Karpas-422 (cell line): ENCODE results near the gene S1PR1. TPM values are rescaled to one million over a fixed set of nuclear protein-coding genes. Genes with fewer than 3 reads are reported as not detected.

Source experiments
- DNase-seq: peaks from one replicate; pipeline ENCODE4 v3.0.0-alpha.2; 2015
- H2AFZ ChIP-seq: fragments of 200-600 bp; sonication (generic); 2 replicates; pipeline ENCODE4 v1.6.1; 2014; ENCODE audit warnings: antibody characterized with exemption, low read length, mixed read lengths
- H3K27ac ChIP-seq: fragments of 200-600 bp; sonication (generic); 2 replicates; pipeline ENCODE4 v1.5.1; 2014; ENCODE audit warnings: mild to moderate bottlenecking, low read length, moderate library complexity
- H3K27me3 ChIP-seq: fragments of 200-600 bp; sonication (generic); 2 replicates; pipeline ENCODE4 v1.6.1; 2014; ENCODE audit warnings: low read length, mixed read lengths
- H3K36me3 ChIP-seq: fragments of 200-600 bp; sonication (generic); 2 replicates; pipeline ENCODE4 v1.6.1; 2014; ENCODE audit warnings: low read length, mixed read lengths; ENCODE audit not compliant: insufficient read depth
- H3K4me1 ChIP-seq: fragments of 200-600 bp; sonication (generic); 2 replicates; pipeline ENCODE4 v1.6.1; 2014; ENCODE audit warnings: mild to moderate bottlenecking, low read length, mixed read lengths
- H3K4me2 ChIP-seq: fragments of 200-600 bp; sonication (generic); 2 replicates; pipeline ENCODE4 v1.6.1; 2014; ENCODE audit warnings: low read length, low read depth, mild to moderate bottlenecking; ENCODE audit not compliant: poor library complexity, severe bottlenecking
- H3K4me3 ChIP-seq: fragments of 200-600 bp; sonication (generic); 2 replicates; pipeline ENCODE4 v1.5.1; 2014; ENCODE audit warnings: mild to moderate bottlenecking, antibody characterized with exemption, low read length, mixed read lengths
- H3K79me2 ChIP-seq: fragments of 200-600 bp; sonication (generic); 2 replicates; pipeline ENCODE4 v1.6.1; 2014; ENCODE audit warnings: mild to moderate bottlenecking, low read length, mixed read lengths
- H3K9ac ChIP-seq: fragments of 200-600 bp; sonication (generic); 2 replicates; pipeline ENCODE4 v1.6.0; 2014; ENCODE audit warnings: low read length
- H3K9me2 ChIP-seq: fragments of 200-600 bp; sonication (generic), shearing (Covaris generic); replicated peaks from 2 replicates; pipeline ENCODE4 v1.6.0; 2014; ENCODE audit warnings: mild to moderate bottlenecking, low read length, moderate library complexity; ENCODE audit not compliant: insufficient read depth
- H3K9me3 ChIP-seq: fragments of 300-700, 200-600 bp; sonication (generic); 2 replicates; pipeline ENCODE4 v1.6.1; 2014; ENCODE audit warnings: low read length, mixed read lengths
- H4K20me1 ChIP-seq: fragments of 200-600 bp; sonication (generic); 2 replicates; pipeline ENCODE4 v1.6.1; 2014; ENCODE audit warnings: mild to moderate bottlenecking, antibody characterized with exemption, low read length, low read depth; ENCODE audit not compliant: insufficient read depth
- total RNA-seq: library from RNA; depleted of rRNA; stranded (reverse); fragments of >200 nt; shearing (Covaris generic); gene quantifications from 2 replicates; pipeline ENCODE4 v1.2.3, GENCODE V29; 2014; ENCODE audit warnings: low replicate concordance

The S1PR1 gene
- total RNA-seq, 1 experiment from 2014 or later = not detected

GRCh38 chr1:101244842-101245241 lies 8.0 kb downstream of the S1PR1 start:
- Histone ChIP-seq H3K9me2 (no peaks in the 10 kb centered on the region), H3K27ac (no peak overlapping the region), H2AFZ (no peak overlapping the region), H3K9me3 (no peaks in the 10 kb centered on the region), H3K4me1 (peaks cover 35% of the 10 kb centered on the region), H3K79me2 (no peaks in the 10 kb centered on the region), H3K36me3 (no peaks in the 10 kb centered on the region), H3K4me2 (no peak overlapping the region), H4K20me1 (0 out of 2 replicates have a peak, but pooled peaks cover 5% of the 10 kb centered on the region), H3K27me3 (no peaks in the 10 kb centered on the region), H3K9ac (no peak overlapping the region), H3K4me3 (no peak overlapping the region)
- no peak for DNase-seq

DNA sequence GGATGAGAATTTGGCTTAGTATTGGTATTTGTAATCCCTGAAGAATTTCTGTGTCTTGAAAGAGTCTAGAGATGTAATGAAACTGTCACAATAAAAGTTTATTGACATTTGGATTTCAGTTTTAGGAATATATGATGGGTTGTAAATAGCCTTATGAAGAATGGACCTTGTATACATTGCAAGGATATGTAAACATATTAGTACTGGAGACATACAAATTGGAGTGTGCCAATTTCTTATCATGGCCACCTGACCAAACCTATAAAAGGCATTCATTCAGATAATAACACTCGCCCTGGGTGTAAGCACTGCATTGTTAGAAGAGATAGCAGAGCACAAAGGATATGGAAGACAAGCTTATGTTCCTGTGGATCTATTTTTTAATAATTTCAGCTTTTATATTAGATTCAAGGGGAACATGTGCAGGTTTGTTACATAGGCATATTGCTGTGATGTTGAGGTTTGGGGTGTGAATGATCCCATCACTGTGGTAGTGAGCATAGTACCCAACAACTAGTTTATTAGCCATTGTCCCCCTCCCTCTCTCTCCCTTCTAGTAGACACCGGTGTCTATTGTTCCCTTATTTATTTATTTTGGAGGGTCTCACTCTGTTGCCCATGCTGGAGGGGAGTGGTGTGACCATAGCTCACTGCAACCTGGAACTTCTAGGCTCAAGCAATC lies 8.6 kb downstream of the S1PR1 start:
- Histone ChIP-seq H3K9me2 (no peaks in the 10 kb centered on the region), H4K20me1 (0 out of 2 replicates have a peak, but pooled peaks cover 5% of the 10 kb centered on the region), H3K4me1 (peaks cover 40% of the 10 kb centered on the region), H2AFZ (no peak overlapping the region), H3K27ac (no peak overlapping the region), H3K36me3 (no peaks in the 10 kb centered on the region), H3K9ac (no peak overlapping the region), H3K79me2 (no peaks in the 10 kb centered on the region), H3K4me2 (no peak overlapping the region), H3K27me3 (no peaks in the 10 kb centered on the region), H3K4me3 (no peak overlapping the region), H3K9me3 (no peaks in the 10 kb centered on the region)
- DNase-seq = no peak

DNA sequence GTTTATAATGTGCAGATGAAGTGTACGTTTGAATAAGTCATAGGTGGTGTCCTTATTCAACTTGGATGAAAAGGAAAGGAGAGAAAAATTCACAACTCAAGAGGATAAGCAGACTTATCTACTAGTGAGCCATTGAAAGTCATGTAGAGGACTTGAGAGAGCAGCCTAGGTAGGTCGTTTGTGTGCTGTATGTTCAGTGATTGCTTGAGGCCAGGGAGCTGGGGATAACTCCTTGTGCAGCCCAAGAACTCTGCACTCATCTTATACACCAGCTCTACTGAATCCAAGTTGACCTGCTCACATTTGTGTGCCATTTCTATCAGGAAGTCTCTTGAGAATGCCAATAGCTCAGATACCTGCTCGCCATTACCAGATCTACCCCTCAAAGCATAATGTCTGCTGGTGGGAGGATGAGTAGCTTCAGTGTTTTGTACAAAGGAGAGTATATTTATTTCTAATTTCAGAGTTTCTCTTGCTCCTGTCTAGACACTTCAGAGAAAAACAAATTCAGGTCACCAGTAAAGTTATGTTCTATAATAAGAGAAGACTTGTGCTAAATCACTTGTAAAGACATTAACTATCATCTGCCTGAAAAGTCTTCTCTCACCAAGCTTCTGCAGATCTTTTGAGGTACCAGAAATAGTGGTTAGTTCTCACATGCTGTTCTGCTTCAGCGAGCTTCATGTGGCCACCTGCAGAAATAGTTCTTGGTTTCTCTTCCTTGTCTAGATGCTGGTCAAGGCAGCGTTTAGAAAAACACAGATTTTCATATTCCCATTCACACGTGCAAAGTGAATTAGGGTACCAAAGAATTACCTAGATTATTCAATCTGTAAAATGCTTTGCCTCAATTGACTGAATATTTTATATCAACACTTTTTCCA lies 10.8 kb downstream of the S1PR1 start:
- 0 out of 2 replicates have a peak, but pooled peaks cover 5% of the 10 kb centered on the region for H4K20me1 ChIP-seq
- no peaks in the 10 kb centered on the region for H3K36me3 ChIP-seq
- no peaks in the 10 kb centered on the region for H3K9me3 ChIP-seq
- peak overlapping the region; percentile 52 for H3K4me2 ChIP-seq
- H2AFZ ChIP-seq = no peak overlapping the region
- no peaks in the 10 kb centered on the region for H3K27me3 ChIP-seq
- no peaks in the 10 kb centered on the region for H3K9me2 ChIP-seq
- H3K79me2 ChIP-seq = no peaks in the 10 kb centered on the region
- no peak overlapping the region for H3K9ac ChIP-seq
- peak; percentile 94 for DNase-seq
- H3K27ac ChIP-seq = peak overlapping the region; percentile 12; the same call in 1 of the 2 replicates
- peak overlapping the region; percentile 10; the same call in 1 of the 2 replicates for H3K4me3 ChIP-seq
- peaks cover 49% of the 10 kb centered on the region for H3K4me1 ChIP-seq

DNA sequence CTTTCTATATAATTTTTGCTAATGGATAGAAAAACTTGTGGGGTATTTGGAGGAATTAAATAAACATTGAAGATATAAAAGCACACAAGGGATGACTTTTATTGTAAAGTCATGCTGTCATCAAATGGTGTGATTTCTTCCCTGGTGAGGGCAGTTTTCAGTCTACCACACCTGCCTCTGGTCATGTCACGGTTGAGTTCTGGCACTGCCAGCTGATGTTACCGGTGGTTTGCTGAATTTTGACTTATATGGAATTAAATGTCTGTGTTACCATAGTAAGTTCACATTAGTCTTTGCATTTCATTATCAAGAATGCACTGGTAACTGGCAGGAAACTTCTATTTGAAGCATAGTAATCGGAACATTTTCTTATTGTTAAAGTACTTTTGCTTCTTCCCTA lies 13.4 kb downstream of the S1PR1 start:
- Histone ChIP-seq H3K4me1 (peaks cover 49% of the 10 kb centered on the region), H3K9me2 (no peaks in the 10 kb centered on the region), H3K36me3 (no peaks in the 10 kb centered on the region), H3K9ac (no peak overlapping the region), H3K79me2 (no peaks in the 10 kb centered on the region), H3K9me3 (no peaks in the 10 kb centered on the region), H3K27me3 (no peaks in the 10 kb centered on the region), H2AFZ (no peak overlapping the region), H3K4me3 (no peak overlapping the region), H3K4me2 (peak overlapping the region; percentile 46), H4K20me1 (0 out of 2 replicates have a peak, but pooled peaks cover 5% of the 10 kb centered on the region), H3K27ac (no peak overlapping the region)
- peak; percentile 53 for DNase-seq

DNA sequence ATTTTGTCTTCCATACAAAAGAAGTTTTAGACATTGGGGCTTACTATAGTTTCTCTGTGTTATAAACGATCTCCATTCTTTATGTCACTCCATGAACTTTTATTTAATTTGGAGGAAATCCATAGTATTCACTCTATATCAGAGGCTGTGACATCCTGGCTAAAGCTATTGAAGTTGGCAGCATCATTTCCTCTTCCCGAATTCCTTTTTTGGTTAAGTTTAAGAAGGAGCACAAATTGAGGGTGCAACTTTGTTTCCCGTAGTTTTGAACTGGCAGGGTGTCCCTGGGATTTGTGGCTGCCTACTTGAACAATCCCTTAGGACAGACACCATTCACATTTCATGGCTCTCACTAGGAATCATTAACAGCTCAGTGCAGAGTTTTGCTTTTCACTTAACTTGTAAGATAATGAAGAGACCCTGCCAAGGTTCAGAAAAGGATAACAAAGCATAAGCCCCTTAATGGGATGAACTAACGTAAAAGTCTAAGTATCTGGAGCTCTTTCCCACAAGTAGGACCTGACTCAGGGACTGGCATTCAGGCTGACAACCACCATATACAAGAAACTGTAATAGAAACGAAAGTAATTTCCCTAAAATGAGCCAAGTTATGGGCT lies 13.9 kb downstream of the S1PR1 start:
- H3K27ac ChIP-seq = no peak overlapping the region
- no peak for DNase-seq
- no peaks in the 10 kb centered on the region for H3K9me3 ChIP-seq
- H3K9me2 ChIP-seq = no peaks in the 10 kb centered on the region
- no peaks in the 10 kb centered on the region for H3K79me2 ChIP-seq
- no peak overlapping the region for H3K4me3 ChIP-seq
- H3K27me3 ChIP-seq = no peaks in the 10 kb centered on the region
- H4K20me1 ChIP-seq = 0 out of 2 replicates have a peak, but pooled peaks cover 5% of the 10 kb centered on the region
- peak overlapping the region; percentile 46 for H3K4me2 ChIP-seq
- H2AFZ ChIP-seq = no peak overlapping the region
- no peak overlapping the region for H3K9ac ChIP-seq
- no peaks in the 10 kb centered on the region for H3K36me3 ChIP-seq
- H3K4me1 ChIP-seq = peaks cover 49% of the 10 kb centered on the region

DNA sequence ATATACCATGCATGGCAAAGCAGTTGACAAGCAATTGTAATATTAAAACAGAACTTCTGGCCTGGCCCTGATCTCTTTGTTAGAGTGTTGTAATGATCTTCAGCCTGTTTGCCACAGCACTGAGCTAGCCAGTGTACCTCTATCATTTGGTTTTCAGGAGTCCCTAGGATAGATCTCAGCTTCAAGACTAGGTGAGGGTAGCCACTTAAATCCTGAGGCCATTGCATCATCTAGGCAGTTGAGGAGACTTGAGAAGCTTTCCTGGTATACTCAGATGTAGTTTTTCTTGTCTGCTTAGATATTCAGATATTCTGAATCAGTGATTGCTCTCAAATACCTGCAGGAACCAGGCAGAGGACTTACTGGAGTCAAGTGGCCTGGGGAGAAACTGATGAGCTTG lies 14.7 kb downstream of the S1PR1 start:
- no peak for DNase-seq
- H3K4me1 ChIP-seq = peaks cover 42% of the 10 kb centered on the region

GRCh38 chr1:101253976-101254674 lies 17.3 kb downstream of the S1PR1 start:
- no peaks in the 10 kb centered on the region for H4K20me1 ChIP-seq
- peaks cover 19% of the 10 kb centered on the region for H3K4me1 ChIP-seq
- no peak for DNase-seq
- no peaks in the 10 kb centered on the region for H3K9me2 ChIP-seq
- H3K27ac ChIP-seq = no peak overlapping the region
- no peaks in the 10 kb centered on the region for H3K27me3 ChIP-seq
- H3K79me2 ChIP-seq = no peaks in the 10 kb centered on the region
- no peak overlapping the region for H3K4me3 ChIP-seq
- no peak overlapping the region for H3K4me2 ChIP-seq
- no peaks in the 10 kb centered on the region for H3K9me3 ChIP-seq
- no peak overlapping the region for H3K9ac ChIP-seq
- H2AFZ ChIP-seq = no peak overlapping the region
- H3K36me3 ChIP-seq = no peaks in the 10 kb centered on the region

More for the DNA sequence above, 14.7 kb downstream of the S1PR1 start:
- 0 out of 2 replicates have a peak, but pooled peaks cover 5% of the 10 kb centered on the region for H4K20me1 ChIP-seq
- H3K9ac ChIP-seq = no peak overlapping the region
- H3K9me3 ChIP-seq = no peaks in the 10 kb centered on the region
- H3K79me2 ChIP-seq = no peaks in the 10 kb centered on the region
- H3K27me3 ChIP-seq = no peaks in the 10 kb centered on the region
- no peaks in the 10 kb centered on the region for H3K36me3 ChIP-seq
- no peak overlapping the region for H3K4me2 ChIP-seq
- H3K4me3 ChIP-seq = no peak overlapping the region
- H2AFZ ChIP-seq = no peak overlapping the region
- no peaks in the 10 kb centered on the region for H3K9me2 ChIP-seq
- H3K27ac ChIP-seq = no peak overlapping the region
